HG03520 (cell line): Measurements from ENCODE around the gene MLLT1.

Experiments
- ATAC-seq: cut with Tn5 transposase; IDR thresholded peaks from one replicate; pipeline ENCODE4 v1.9.1; 2021; ENCODE audit warnings: mild to moderate bottlenecking, moderate library complexity; ENCODE audit not compliant: unreplicated experiment

MLLT1 gene

DNA sequence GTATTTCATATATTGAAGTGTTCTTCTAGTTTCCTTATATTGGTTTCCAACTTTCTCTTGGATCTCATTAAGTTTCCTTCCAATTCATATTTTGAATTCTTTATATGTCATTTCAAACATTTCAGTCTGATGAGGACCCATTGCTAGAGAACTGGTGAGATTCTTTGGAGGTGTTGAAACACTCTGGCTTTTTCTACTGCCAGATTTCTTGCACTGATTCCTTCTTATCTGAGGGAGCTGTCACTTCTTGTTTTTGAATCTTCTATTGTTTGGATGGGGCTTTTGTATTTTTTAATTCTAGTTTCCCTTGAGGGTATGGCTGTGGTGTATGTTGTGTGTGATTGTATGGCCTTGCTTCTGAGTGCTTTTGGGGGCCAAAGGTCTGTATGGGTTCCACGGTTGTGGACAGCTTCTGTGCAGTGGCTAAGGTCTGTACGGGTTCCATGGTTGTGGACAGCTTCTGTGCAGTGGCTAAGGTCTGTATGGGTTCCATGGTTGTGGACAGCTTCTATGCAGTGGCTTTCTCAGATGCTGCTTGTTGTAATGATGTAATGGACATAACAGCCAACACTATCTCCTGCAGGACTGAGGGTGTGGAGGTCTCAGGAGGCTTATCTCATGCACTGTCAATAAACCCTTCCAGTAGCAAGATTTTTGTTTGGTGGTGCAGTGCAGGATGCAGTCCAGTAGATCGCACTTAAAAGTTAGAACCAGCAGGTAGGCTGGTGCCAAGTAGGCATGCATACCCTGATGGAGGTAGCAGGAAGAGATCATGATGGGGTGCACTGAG lies 107.5 kb downstream of the MLLT1 start:
- no peak for ATAC-seq

DNA sequence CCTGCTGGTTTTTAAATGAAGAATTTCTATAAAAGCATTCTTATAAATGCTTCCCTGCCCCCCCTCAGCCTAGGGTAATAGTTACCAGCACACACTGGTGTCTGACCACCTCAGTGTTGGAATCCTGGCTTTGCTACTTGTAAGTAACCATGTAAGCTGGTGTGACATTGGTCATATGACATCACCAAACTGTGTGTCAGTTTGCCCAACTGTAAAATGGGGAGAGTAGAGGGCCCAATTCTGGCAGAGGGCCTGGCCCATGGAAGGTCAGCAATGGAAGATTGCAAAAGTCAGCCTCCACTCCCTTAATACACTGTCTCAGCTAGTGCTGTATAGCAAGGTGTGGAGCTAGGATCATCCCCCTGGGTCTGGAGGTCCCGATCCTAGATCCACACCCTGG lies 112.7 kb downstream of the MLLT1 start:
- ATAC-seq: no peak

DNA sequence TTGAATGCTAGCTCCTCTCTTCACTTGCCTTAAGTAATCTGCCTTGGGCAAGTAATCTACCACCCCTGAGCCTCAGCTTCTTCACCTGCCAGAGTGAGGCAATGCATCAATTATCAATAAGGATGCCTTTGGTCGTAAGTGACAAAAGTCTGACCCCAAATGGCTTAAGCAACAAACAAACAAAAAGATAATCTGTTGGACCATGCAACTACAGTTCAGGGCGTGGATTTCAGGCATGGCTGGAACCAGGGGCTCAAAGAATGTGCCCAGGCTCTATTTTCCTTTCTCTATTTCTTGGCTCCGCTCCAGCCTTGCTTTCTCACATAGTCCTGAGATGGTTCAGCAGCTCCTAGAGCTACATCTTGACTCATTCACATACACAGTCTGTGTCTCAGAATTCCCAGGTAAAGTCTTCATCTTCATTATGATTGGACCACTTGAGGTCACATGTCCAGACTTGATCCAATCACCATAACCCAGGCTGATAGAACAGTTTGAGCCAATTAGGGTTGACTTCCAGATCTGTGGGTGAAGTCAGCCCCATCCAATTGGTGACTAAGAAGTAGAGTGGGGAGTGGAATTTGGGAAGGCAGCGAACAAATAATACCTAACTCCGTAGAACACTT lies 114.8 kb downstream of the MLLT1 start:
- ATAC-seq: no peak

DNA sequence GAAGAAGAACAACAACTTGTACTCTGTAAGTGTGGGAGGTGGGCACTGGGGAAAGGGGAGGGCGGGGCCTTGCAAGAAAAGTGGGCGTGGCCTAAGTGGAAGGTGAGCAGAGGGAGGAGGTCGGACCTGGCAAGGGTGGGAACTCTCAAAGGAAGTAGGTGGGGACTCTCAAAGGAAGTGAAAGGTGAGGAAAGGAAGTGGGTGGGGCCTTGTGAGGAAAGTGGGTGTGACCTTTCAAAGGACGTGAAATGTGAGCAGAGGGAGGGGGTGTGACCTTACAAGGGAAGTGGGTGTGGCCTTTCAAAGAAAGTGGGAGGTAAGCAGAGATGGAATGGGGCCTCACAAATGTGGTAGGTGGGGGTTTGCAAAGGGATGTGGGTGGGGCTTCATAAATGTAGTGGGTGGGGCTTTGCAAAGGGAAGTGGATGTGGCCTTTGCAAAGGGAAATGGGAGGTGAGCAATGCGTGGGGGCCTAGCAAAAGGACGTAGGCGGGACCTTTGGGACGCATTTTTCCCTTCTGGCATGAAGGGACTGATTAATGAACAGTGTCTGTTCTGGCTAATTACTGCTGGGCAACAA lies 118.4 kb downstream of the MLLT1 start:
- no peak for ATAC-seq
